H1 (cell line): ENCODE data around the gene BLOC1S1. TPM values are rescaled to one million over a fixed set of nuclear protein-coding genes. Genes with fewer than 3 reads are reported as not detected.

Experiments
- CTCF ChIA-PET: fragments of 300-600 bp; sonication (Branson Sonifier 250); formaldehyde crosslinking; loops from one replicate; lab custom pipeline; 2021; ENCODE audit not compliant: partially characterized antibody; lab: Charles Lee
- POLR2A ChIA-PET: fragments of 300-600 bp; sonication (Branson Sonifier 250); formaldehyde crosslinking; loops from one replicate; lab custom pipeline; 2021; ENCODE audit warnings: inconsistent platforms; ENCODE audit not compliant: partially characterized antibody; lab: Charles Lee
- DNase-seq, 2 experiments: peaks; one replicate each; pipeline versions ENCODE4 v3.0.0 to v3.0.0-alpha.2; 2010 to 2022; ENCODE audit warnings: low spot score in 2 of 2, low read depth in 1 of 2, mixed read lengths in 1 of 2
- FAIRE-seq: peaks from 2 replicates; lab custom pipeline; 2011; peaks lifted over from hg19 to GRCh38; lab: Jason Lieb, UNC
- H2AFZ ChIP-seq: 2 replicates; pipeline ENCODE4 v1.8.1; 2012; ENCODE audit warnings: low read length, inconsistent platforms
- H2AK5ac ChIP-seq: 2 replicates; pipeline ENCODE4 v1.6.1; 2013; ENCODE audit warnings: low read depth, low read length
- H2BK120ac ChIP-seq: replicated peaks from 2 replicates; pipeline ENCODE3; 2013; ENCODE audit warnings: low read depth, low read length, inconsistent platforms
- H2BK12ac ChIP-seq: 2 replicates; pipeline ENCODE4 v1.6.1; 2013; ENCODE audit warnings: low read depth, low read length
- H2BK15ac ChIP-seq: 2 replicates; pipeline ENCODE4 v1.6.1; 2013; ENCODE audit warnings: low read length
- H2BK20ac ChIP-seq: 2 replicates; pipeline ENCODE4 v1.6.1; 2013; ENCODE audit warnings: low read length
- H2BK5ac ChIP-seq: 2 replicates; pipeline ENCODE4 v1.6.1; 2013; ENCODE audit warnings: low read depth, low read length
- H3K14ac ChIP-seq: 2 replicates; pipeline ENCODE4 v1.6.1; 2013; ENCODE audit warnings: inconsistent platforms; ENCODE audit not compliant: insufficient read length
- H3K18ac ChIP-seq: 2 replicates; pipeline ENCODE4 v1.6.1; 2013; ENCODE audit warnings: low read length; ENCODE audit errors: extremely low read depth
- H3K23ac ChIP-seq: 2 replicates; pipeline ENCODE4 v1.6.1; 2013; ENCODE audit warnings: inconsistent platforms; ENCODE audit not compliant: insufficient read length
- H3K23me2 ChIP-seq: 2 replicates; pipeline ENCODE4 v1.6.1; 2013; ENCODE audit warnings: low read depth, low read length
- H3K27ac ChIP-seq: 2 replicates; pipeline ENCODE4 v1.6.1; 2011; ENCODE audit warnings: low read depth, low read length, inconsistent platforms
- H3K27me3 ChIP-seq, 4 experiments: replicated peaks in 1 of 4; 1 replicate in 1 of 4; 2 replicates in 3 of 4; pipeline versions ENCODE4 v1.6.1 to v1.8.1; 2011 to 2013; ENCODE audit warnings: low read length in 3 of 4, mild to moderate bottlenecking in 3 of 4, inconsistent platforms in 2 of 4, mixed read lengths in 2 of 4, moderate library complexity in 1 of 4; ENCODE audit not compliant: control insufficient read depth in 3 of 4, insufficient read depth in 3 of 4; ENCODE audit errors: extremely low read depth in 1 of 4
- H3K36me3 ChIP-seq, 4 experiments: 2 replicates each; pipeline versions ENCODE4 v1.6.1 to v1.8.1; 2011 to 2013; ENCODE audit warnings: mild to moderate bottlenecking in 4 of 4, low read length in 3 of 4, moderate library complexity in 2 of 4, control low read depth in 1 of 4, inconsistent platforms in 1 of 4; ENCODE audit not compliant: insufficient read depth in 4 of 4, control insufficient read depth in 2 of 4
- H3K4ac ChIP-seq: replicated peaks from 2 replicates; pipeline ENCODE3; 2013; ENCODE audit warnings: low read length, low read depth, mixed read lengths, inconsistent platforms; ENCODE audit not compliant: insufficient read length
- H3K4me1 ChIP-seq, 4 experiments: replicated peaks in 1 of 4; 1 replicate in 1 of 4; 2 replicates in 3 of 4; pipeline versions ENCODE4 v1.6.1 to v1.8.1; 2011 to 2013; ENCODE audit warnings: low read length in 3 of 4, inconsistent platforms in 2 of 4, mixed read lengths in 1 of 4; ENCODE audit not compliant: insufficient read depth in 4 of 4, control insufficient read depth in 3 of 4
- H3K4me2 ChIP-seq, 2 experiments: 2 replicates each; pipeline versions ENCODE4 v1.6.1 to v1.8.1; 2011 to 2013; ENCODE audit warnings: low read depth in 2 of 2, low read length in 2 of 2, control low read depth in 1 of 2, inconsistent platforms in 1 of 2, mild to moderate bottlenecking in 1 of 2; ENCODE audit not compliant: insufficient read depth in 1 of 2
- H3K4me3 ChIP-seq, 4 experiments: fragments of 200-600, 300-600 bp in 1 of 4; sonication (generic), shearing (Covaris generic), sonication (Bioruptor Twin) in 1 of 4; 2 replicates each; pipeline versions ENCODE4 v1.5.1 to v1.8.1; 2011 to 2016; ENCODE audit warnings: low read length in 4 of 4, low read depth in 3 of 4, control low read depth in 2 of 4, inconsistent platforms in 2 of 4, mild to moderate bottlenecking in 2 of 4, mixed read lengths in 1 of 4, moderate library complexity in 1 of 4; ENCODE audit not compliant: insufficient read depth in 2 of 4; ENCODE audit errors: extremely low read depth in 1 of 4
- H3K56ac ChIP-seq: replicated peaks from 2 replicates; pipeline ENCODE3; 2013; ENCODE audit warnings: low read depth, mild to moderate bottlenecking, mixed read lengths, low read length, inconsistent platforms; ENCODE audit not compliant: insufficient read length
- H3K79me1 ChIP-seq: 2 replicates; pipeline ENCODE4 v1.6.1; 2013; ENCODE audit warnings: low read depth, low read length, control low read depth
- H3K79me2 ChIP-seq, 2 experiments: 2 replicates each; pipeline versions ENCODE4 v1.6.1 to v1.8.1; 2012 to 2013; ENCODE audit warnings: low read length in 2 of 2, mild to moderate bottlenecking in 2 of 2, inconsistent platforms in 1 of 2; ENCODE audit not compliant: insufficient read depth in 2 of 2, control insufficient read depth in 1 of 2
- H3K9ac ChIP-seq, 4 experiments: replicated peaks in 1 of 4; 1 replicate in 1 of 4; 2 replicates in 3 of 4; pipeline versions ENCODE4 v1.6.1 to v1.8.1; 2011 to 2013; ENCODE audit warnings: low read depth in 3 of 4, low read length in 3 of 4, control low read depth in 2 of 4, mild to moderate bottlenecking in 2 of 4, moderate library complexity in 2 of 4, inconsistent platforms in 1 of 4; ENCODE audit errors: extremely low read depth in 1 of 4
- H3K9me3 ChIP-seq, 2 experiments: 2 replicates each; pipeline versions ENCODE4 v1.6.1 to v1.8.1; 2012 to 2013; ENCODE audit warnings: mild to moderate bottlenecking in 2 of 2, moderate library complexity in 2 of 2, control low read depth in 1 of 2, inconsistent platforms in 1 of 2, low read depth in 1 of 2, low read length in 1 of 2, mixed read lengths in 1 of 2; ENCODE audit not compliant: insufficient read depth in 2 of 2
- H4K20me1 ChIP-seq, 2 experiments: replicated peaks in 1 of 2; 2 replicates each; pipeline versions ENCODE3 to v1.8.1; 2011 to 2013; ENCODE audit warnings: inconsistent platforms in 2 of 2, low read length in 2 of 2, mild to moderate bottlenecking in 1 of 2; ENCODE audit not compliant: insufficient read depth in 2 of 2, control insufficient read depth in 1 of 2
- H4K5ac ChIP-seq: 2 replicates; pipeline ENCODE4 v1.6.1; 2013; ENCODE audit warnings: low read length, low read depth, mixed read lengths, inconsistent platforms; ENCODE audit not compliant: insufficient read length
- H4K8ac ChIP-seq: 2 replicates; pipeline ENCODE4 v1.8.0; 2013; ENCODE audit warnings: mild to moderate bottlenecking, moderate library complexity, low read length, inconsistent platforms; ENCODE audit not compliant: insufficient read depth; ENCODE audit errors: extremely low read depth
- H4K91ac ChIP-seq: replicated peaks from 2 replicates; pipeline ENCODE3; 2013; ENCODE audit warnings: low read length, mixed read lengths, inconsistent platforms; ENCODE audit not compliant: insufficient read length
- CBX8 ChIP-seq: fragments of 300-800, 300-1000 bp; sonication (generic); IDR thresholded peaks from 2 replicates; pipeline ENCODE4 v1.7.1; 2016; ENCODE audit warnings: low read depth, low read length, borderline replicate concordance
- CEBPB ChIP-seq: IDR thresholded peaks from 2 replicates; pipeline ENCODE4 v1.6.1; 2012; ENCODE audit warnings: low read depth, low read length
- CHD2 ChIP-seq: IDR thresholded peaks from 2 replicates; pipeline ENCODE4 v1.6.1; 2012; ENCODE audit warnings: low read length, improper control_type of control experiment
- EGR1 ChIP-seq: IDR thresholded peaks from 2 replicates; pipeline ENCODE4 v1.6.1; 2011; ENCODE audit warnings: low read depth, low read length, borderline replicate concordance
- HDAC6 ChIP-seq: IDR thresholded peaks from one replicate; pipeline ENCODE4 v1.7.1; 2012; ENCODE audit warnings: low read depth, mild to moderate bottlenecking, inconsistent platforms, low read length, moderate library complexity
- JUND ChIP-seq: IDR thresholded peaks from 2 replicates; pipeline ENCODE4 v1.6.1; 2011; ENCODE audit warnings: mild to moderate bottlenecking, improper control_type of control experiment, low read length
- KDM4A ChIP-seq: IDR thresholded peaks from one replicate; pipeline ENCODE4 v1.7.1; 2012; ENCODE audit warnings: low read depth, mild to moderate bottlenecking, moderate library complexity, low read length, inconsistent platforms; ENCODE audit not compliant: severe bottlenecking
- MAFK ChIP-seq: IDR thresholded peaks from 2 replicates; pipeline ENCODE4 v1.6.1; 2012; ENCODE audit warnings: low read depth, mild to moderate bottlenecking, improper control_type of control experiment, low read length
- RXRA ChIP-seq: IDR thresholded peaks from 2 replicates; pipeline ENCODE4 v1.6.1; 2011; ENCODE audit warnings: low read depth, mild to moderate bottlenecking, low read length, moderate library complexity; ENCODE audit not compliant: insufficient read depth
- SAP30 ChIP-seq: fragments of 300-600 bp; sonication (generic); IDR thresholded peaks from 2 replicates; pipeline ENCODE4 v1.7.1; 2012; ENCODE audit warnings: low read length, moderate library complexity, mild to moderate bottlenecking, inconsistent platforms; ENCODE audit not compliant: insufficient read depth, insufficient replicate concordance
- SIRT6 ChIP-seq: IDR thresholded peaks from one replicate; pipeline ENCODE4 v1.7.1; 2012; ENCODE audit warnings: low read length, inconsistent platforms
- SP4 ChIP-seq: IDR thresholded peaks from 2 replicates; pipeline ENCODE4 v1.6.1; 2012; ENCODE audit warnings: low read length, inconsistent platforms
- WGBS, 2 experiments: shearing (Covaris generic) in 1 of 2; methylation state at CpG; one replicate each; pipeline versions ENCODE4 v1.1.6 to v1.1.7; 2013 to 2015; ENCODE audit warnings: low lambda C conversion rate in 2 of 2, mixed read lengths in 2 of 2, inconsistent platforms in 1 of 2, low coverage in 1 of 2, missing lambda C conversion rate in 1 of 2; ENCODE audit not compliant: insufficient replicate concordance in 2 of 2, insufficient coverage in 1 of 2, insufficient read length in 1 of 2; ENCODE audit errors: extremely low coverage in 1 of 2, missing lambda C conversion rate in 1 of 2; 5-methylcytosine and 5-hydroxymethylcytosine counted together
- polyA plus RNA-seq, 7 experiments: library from polyadenylated mRNA; depleted of rRNA in 3 of 7; stranded (reverse) in 5 of 7; unstranded in 2 of 7; fragments of >200 nt in 5 of 7; fragments of 200-250 nt in 2 of 7; gene quantifications; 1 replicate in 5 of 7; 2 replicates in 1 of 7; 4 replicates in 1 of 7; pipeline versions ENCODE4 v1.2.1 to v1.2.3, GENCODE V29; 2011 to 2013; ENCODE audit warnings: missing spikeins in 2 of 7, mixed read lengths in 2 of 7
- total RNA-seq: library from RNA; stranded (reverse); fragmentation: NEBNext Ultra II Directional; extraction: Animal tissue kit (Norgen Biotek cat#: 25700); gene quantifications from 2 replicates; pipeline ENCODE4 v1.2.1, GENCODE V29; 2021
- TF ChIP-seq, protein P1 (sequence below): IDR thresholded peaks from 2 replicates; pipeline ENCODE4 v1.6.1; 2012; ENCODE audit warnings: low read length, inconsistent platforms

BLOC1S1 gene
- total and polyA plus RNA-seq, 2 of the 8 experiments (the other 6 are each of a cell fraction or from before 2014, with no cell fraction given) = 91.1 to 185 TPM

DNA sequence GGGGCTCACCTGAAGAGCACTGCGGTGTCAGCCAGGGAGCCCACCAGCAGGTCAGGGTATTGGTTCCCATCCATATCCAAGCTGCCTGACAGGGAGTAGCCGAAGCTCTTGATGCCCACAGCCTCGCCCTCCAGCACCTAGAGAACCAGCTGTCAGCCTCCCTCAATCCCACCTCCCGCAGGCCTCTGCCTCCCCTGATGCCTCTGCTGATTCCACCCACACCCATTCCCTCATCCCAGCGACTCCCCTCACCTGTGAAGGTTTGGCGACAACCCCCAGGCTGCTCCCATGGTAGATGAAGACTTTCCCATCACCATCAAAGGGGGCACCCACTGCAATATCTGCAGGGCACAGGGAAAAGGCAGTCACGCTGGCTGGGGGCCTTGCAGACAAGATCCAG is 18.2 kb upstream of the BLOC1S1 start:
- Histone ChIP-seq H2BK15ac (no peak overlapping the region), H3K23ac (no peak overlapping the region), H2BK20ac (no peak overlapping the region), H3K27ac (no peak overlapping the region), H3K18ac (no peak overlapping the region), H3K36me3 (peaks cover 7 to 41% (median 14%) of the 10 kb centered on the region in 4 experiments; a peak in 7 of 8 replicates), H3K27me3 (no peaks in the 10 kb centered on the region), H3K56ac (no peak overlapping the region), H3K4me1 (no peaks in the 10 kb centered on the region), H3K23me2 (no peaks in the 10 kb centered on the region), H2BK12ac (no peak overlapping the region), H2BK5ac (no peak overlapping the region), H3K4me3 (no peak overlapping the region), H3K9me3 (no peaks in the 10 kb centered on the region), H4K91ac (no peak overlapping the region), H3K4ac (no peak overlapping the region), H3K4me2 (no peak overlapping the region), H3K9ac (no peak overlapping the region), H4K5ac (no peak overlapping the region), H2BK120ac (no peak overlapping the region), H4K8ac (no peak overlapping the region), H2AFZ (no peak overlapping the region), H3K79me1 (peaks cover 3% of the 10 kb centered on the region), H3K79me2 (no peaks in the 10 kb centered on the region; a peak in 1 of 4 replicates), H2AK5ac (no peak overlapping the region), H3K14ac (no peak overlapping the region), H4K20me1 (peaks cover 0 to 4% of the 10 kb centered on the region in 2 experiments)
- WGBS, 2 experiments = 91% methylated on average over 7 of the region's 7 CpGs; no CpG with 5 or more reads in 1 of the 2 experiments
- FAIRE-seq (no peak), DNase-seq (no peak)
- POLR2A ChIA-PET = interaction anchor here (1.1 to 2.3 kb wide), 3 partner anchors 10 to 16 kb away, joined by 3 to 8 read pairs (median 7); partner anchors contain the start of gene ITGA7
- CTCF ChIA-PET = interaction anchor here (0.7 to 5.9 kb wide), 8 partner anchors 8 to 42 kb away, joined by 3 to 36 read pairs (median 5); partner anchors contain the start of gene ITGA7
- TF ChIP-seq CEBPB (no peak), SIRT6 (no peak), RXRA (no peak), HDAC6 (no peak), SAP30 (no peak), JUND (no peak), MAFK (no peak), EGR1 (no peak), CBX8 (no peak), KDM4A (no peak), CHD2 (no peak), SP4 (no peak)
- TF ChIP-seq, protein P1, sequence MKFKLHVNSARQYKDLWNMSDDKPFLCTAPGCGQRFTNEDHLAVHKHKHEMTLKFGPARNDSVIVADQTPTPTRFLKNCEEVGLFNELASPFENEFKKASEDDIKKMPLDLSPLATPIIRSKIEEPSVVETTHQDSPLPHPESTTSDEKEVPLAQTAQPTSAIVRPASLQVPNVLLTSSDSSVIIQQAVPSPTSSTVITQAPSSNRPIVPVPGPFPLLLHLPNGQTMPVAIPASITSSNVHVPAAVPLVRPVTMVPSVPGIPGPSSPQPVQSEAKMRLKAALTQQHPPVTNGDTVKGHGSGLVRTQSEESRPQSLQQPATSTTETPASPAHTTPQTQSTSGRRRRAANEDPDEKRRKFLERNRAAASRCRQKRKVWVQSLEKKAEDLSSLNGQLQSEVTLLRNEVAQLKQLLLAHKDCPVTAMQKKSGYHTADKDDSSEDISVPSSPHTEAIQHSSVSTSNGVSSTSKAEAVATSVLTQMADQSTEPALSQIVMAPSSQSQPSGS = no peak
